GM23338 (cell line): ENCODE results near the gene TPGS2. TPM values are rescaled to one million over a fixed set of nuclear protein-coding genes. Genes with fewer than 3 reads are reported as not detected.

Experiments used
- ATAC-seq: fragments of 200-7000 bp; cut with Tn5 transposase; 3 replicates; pipeline ENCODE4 v1.9.1; 2020
- DNase-seq: peaks from one replicate; pipeline ENCODE4 v3.0.0-alpha.2; 2015; ENCODE audit warnings: low spot score
- H2AFZ ChIP-seq: fragments of 200-600 bp; sonication (generic); 2 replicates; pipeline ENCODE4 v1.8.0; 2016; ENCODE audit warnings: antibody characterized with exemption, mild to moderate bottlenecking, moderate library complexity
- H3F3A ChIP-seq: fragments of 200-600 bp; sonication (generic); replicated peaks from 2 replicates; pipeline ENCODE4 v1.8.0; 2017; ENCODE audit warnings: antibody characterized with exemption, mixed run types, low read depth
- H3K27ac ChIP-seq: fragments of 200-600 bp; sonication (generic); 2 replicates; pipeline ENCODE4 v1.6.1; 2016; ENCODE audit warnings: low read depth
- H3K27me3 ChIP-seq: fragments of 200-600 bp; sonication (generic); 2 replicates; pipeline ENCODE4 v1.8.0; 2016; ENCODE audit warnings: mild to moderate bottlenecking, mixed run types, moderate library complexity; ENCODE audit not compliant: insufficient read depth
- H3K36me3 ChIP-seq: fragments of 200-600 bp; sonication (generic); 2 replicates; pipeline ENCODE4 v1.8.0; 2016; ENCODE audit warnings: mild to moderate bottlenecking; ENCODE audit not compliant: insufficient read depth
- H3K4me1 ChIP-seq: fragments of 200-600 bp; sonication (generic); 2 replicates; pipeline ENCODE4 v1.8.0; 2016; ENCODE audit warnings: mild to moderate bottlenecking, moderate library complexity; ENCODE audit not compliant: insufficient read depth
- H3K4me2 ChIP-seq: fragments of 200-600 bp; sonication (generic); 2 replicates; pipeline ENCODE4 v1.7.1; 2017; ENCODE audit warnings: mixed run types
- H3K4me3 ChIP-seq: fragments of 200-600 bp; sonication (generic); 2 replicates; pipeline ENCODE4 v1.6.1; 2016; ENCODE audit warnings: mixed run types
- H3K79me2 ChIP-seq: fragments of 200-600 bp; sonication (generic); replicated peaks from 2 replicates; pipeline ENCODE4 v1.8.0; 2017; ENCODE audit warnings: mild to moderate bottlenecking; ENCODE audit not compliant: insufficient read depth
- H3K9me2 ChIP-seq: fragments of 200-600 bp; sonication (generic); 2 replicates; pipeline ENCODE4 v1.8.0; 2017; ENCODE audit not compliant: insufficient read depth
- H4K20me1 ChIP-seq: fragments of 200-600 bp; sonication (generic); replicated peaks from 2 replicates; pipeline ENCODE4 v1.8.0; 2017; ENCODE audit warnings: mild to moderate bottlenecking; ENCODE audit not compliant: insufficient read depth
- H3K27ac Mint-ChIP-seq: 2 replicates; pipeline ENCODE4 v1.8.0; 2020; ENCODE audit warnings: inconsistent platforms, mild to moderate bottlenecking, moderate library complexity, mixed read lengths
- H3K27me3 Mint-ChIP-seq: 3 replicates; pipeline ENCODE4 v1.8.0; 2022; ENCODE audit warnings: low read depth, mild to moderate bottlenecking, moderate library complexity, mixed read lengths, inconsistent platforms; ENCODE audit not compliant: insufficient read depth, poor library complexity
- H3K36me3 Mint-ChIP-seq: 3 replicates; pipeline ENCODE4 v1.8.0; 2021; ENCODE audit warnings: low read depth, mild to moderate bottlenecking, inconsistent platforms, moderate library complexity, mixed read lengths
- H3K4me1 Mint-ChIP-seq: 3 replicates; pipeline ENCODE4 v1.8.0; 2020; ENCODE audit warnings: mild to moderate bottlenecking, inconsistent platforms, mixed read lengths
- H3K4me3 Mint-ChIP-seq: 3 replicates; pipeline ENCODE4 v1.8.0; 2021; ENCODE audit warnings: moderate library complexity, mild to moderate bottlenecking, inconsistent platforms, mixed read lengths
- H3K9me3 Mint-ChIP-seq: 3 replicates; pipeline ENCODE4 v1.8.0; 2020; ENCODE audit warnings: moderate library complexity, mild to moderate bottlenecking, inconsistent platforms, mixed read lengths
- CREB1 ChIP-seq: fragments of 250-450 bp; sonication (Bioruptor Pico); IDR thresholded peaks from 2 replicates; pipeline ENCODE4 v1.5.0; 2020; ENCODE audit warnings: low read depth, mild to moderate bottlenecking, moderate library complexity
- CTCF ChIP-seq, 2 experiments: fragments of 200-600 bp in 1 of 2; sonication (generic) in 1 of 2; conservative IDR thresholded peaks; 2 replicates each; pipeline versions ENCODE4 v1.5.1 to v1.6.1; 2016 to 2017; ENCODE audit warnings: antibody characterized with exemption in 2 of 2, low read depth in 2 of 2, mild to moderate bottlenecking in 2 of 2, moderate library complexity in 1 of 2
- ETS1 ChIP-seq: IDR thresholded peaks from 2 replicates; pipeline ENCODE4 v1.6.1; 2016; ENCODE audit warnings: antibody characterized with exemption
- EZH2 ChIP-seq: fragments of 200-600 bp; sonication (generic); IDR thresholded peaks from one replicate; pipeline ENCODE4 v1.8.0; 2017; ENCODE audit warnings: antibody characterized with exemption, mild to moderate bottlenecking, low read depth; ENCODE audit not compliant: unreplicated experiment
- EZH2phosphoT487 ChIP-seq: fragments of 200-600 bp; sonication (generic); IDR thresholded peaks from one replicate; pipeline ENCODE4 v1.8.1; 2018; ENCODE audit warnings: antibody characterized with exemption; ENCODE audit not compliant: unreplicated experiment
- JUNB ChIP-seq: IDR thresholded peaks from one replicate; pipeline ENCODE4 v1.6.1; 2016; ENCODE audit warnings: antibody characterized with exemption; ENCODE audit not compliant: unreplicated experiment
- NANOG ChIP-seq: IDR thresholded peaks from 2 replicates; pipeline ENCODE4 v1.6.1; 2016; ENCODE audit warnings: antibody characterized with exemption, borderline replicate concordance
- POLR2AphosphoS5 ChIP-seq: IDR thresholded peaks from 2 replicates; pipeline ENCODE4 v1.6.1; 2016; ENCODE audit warnings: antibody characterized with exemption, low read depth
- REST ChIP-seq: IDR thresholded peaks from one replicate; pipeline ENCODE4 v1.6.1; 2018; ENCODE audit warnings: antibody characterized with exemption; ENCODE audit not compliant: unreplicated experiment
- STAT1 ChIP-seq: IDR thresholded peaks from one replicate; pipeline ENCODE4 v1.6.1; 2016; ENCODE audit warnings: antibody characterized with exemption; ENCODE audit not compliant: unreplicated experiment
- ZNF114 ChIP-seq: fragments of 250-450 bp; sonication (Bioruptor Pico); IDR thresholded peaks from 2 replicates; pipeline ENCODE4 v1.5.0; 2020; ENCODE audit warnings: mild to moderate bottlenecking, moderate library complexity
- ZNF331 ChIP-seq: fragments of 250-450 bp; sonication (Bioruptor Pico); IDR thresholded peaks from 2 replicates; pipeline ENCODE4 v1.5.0; 2020; ENCODE audit warnings: low read depth, mild to moderate bottlenecking, moderate library complexity
- ZNF462 ChIP-seq: fragments of 250-450 bp; sonication (Bioruptor Pico); IDR thresholded peaks from 2 replicates; pipeline ENCODE4 v1.5.0; 2020; ENCODE audit warnings: mild to moderate bottlenecking, moderate library complexity
- polyA plus RNA-seq: library from polyadenylated mRNA; unstranded; fragments of >200 nt; fragmentation: Nextera tagmentation; extraction: Ambion mirVana; gene quantifications from 2 replicates; pipeline ENCODE4 v1.2.1, GENCODE V29; 2016
- total RNA-seq: library from RNA; depleted of rRNA; stranded (reverse); fragments of >200 nt; shearing (Covaris generic); gene quantifications from 2 replicates; pipeline ENCODE4 v1.2.3, GENCODE V29; 2014

TPGS2 gene
- total and polyA plus RNA-seq, 2 experiments from 2014 or later, result 136 to 167 TPM

- Histone ChIP-seq H3K27me3 (no peaks in the 10 kb centered on the region), H3K4me2 (no peak overlapping the region), H4K20me1 (peaks cover 10% of the 10 kb centered on the region; the same call in 1 of the 2 replicates), H3K4me3 (no peak overlapping the region), H3K36me3 (0 out of 2 replicates have a peak, but pooled peaks cover 2% of the 10 kb centered on the region), H3K9me2 (no peaks in the 10 kb centered on the region), H2AFZ (no peak overlapping the region), H3K27ac (no peak overlapping the region), H3F3A (no peaks in the 10 kb centered on the region; the same call in 1 of the 2 replicates), H3K79me2 (peaks cover 32% of the 10 kb centered on the region), H3K4me1 (no peaks in the 10 kb centered on the region)
- TF ChIP-seq STAT1 (no peak), ZNF331 (CRISPR knock-in tag) (no peak), NANOG (no peak), CREB1 (CRISPR knock-in tag) (no peak), ZNF114 (CRISPR knock-in tag) (no peak), EZH2 (no peak), CTCF (conservative IDR thresholded peaks at IDR 0.05; ENCODE audit: low read depth in 2 of 2) (no peak), POLR2AphosphoS5 (no peak), EZH2phosphoT487 (no peak), ETS1 (no peak), ZNF462 (CRISPR knock-in tag) (no peak), JUNB (no peak), REST (no peak)
- ATAC-seq, result no peak
- no peak for DNase-seq
- Mint-ChIP-seq H3K36me3 (peaks cover 24% of the 10 kb centered on the region), H3K9me3 (no peaks in the 10 kb centered on the region), H3K27ac (no peak overlapping the region), H3K4me3 (no peak overlapping the region), H3K4me1 (peaks cover 21% of the 10 kb centered on the region), H3K27me3 (no peaks in the 10 kb centered on the region)
Measured at GRCh38 chr18:36825526-36825925, 3.3 kb downstream of the TPGS2 start.
